H1 (cell line): ENCODE measurements around the gene RAN.

ENCODE experiments used
- CBX5 ChIP-seq: fragments of 300-800, 300-1000 bp; sonication (generic); IDR thresholded peaks from 2 replicates; pipeline ENCODE4 v1.7.1; 2016; ENCODE audit warnings: antibody characterized with exemption, low read length, low read depth
- CEBPB ChIP-seq: IDR thresholded peaks from 2 replicates; pipeline ENCODE4 v1.6.1; 2012; ENCODE audit warnings: low read depth, low read length
- EZH2 ChIP-seq: fragments of 200-600 bp; sonication (generic); IDR thresholded peaks from 2 replicates; pipeline ENCODE4 v1.7.1; 2012; ENCODE audit warnings: low read depth, mild to moderate bottlenecking, moderate library complexity, low read length, inconsistent platforms; ENCODE audit not compliant: severe bottlenecking
- GABPA ChIP-seq: IDR thresholded peaks from 2 replicates; pipeline ENCODE4 v1.6.1; 2011; ENCODE audit warnings: mild to moderate bottlenecking, low read length, moderate library complexity, borderline replicate concordance; ENCODE audit not compliant: insufficient read depth
- JUND ChIP-seq: IDR thresholded peaks from 2 replicates; pipeline ENCODE4 v1.6.1; 2011; ENCODE audit warnings: mild to moderate bottlenecking, improper control_type of control experiment, low read length
- MAX ChIP-seq: IDR thresholded peaks from 2 replicates; pipeline ENCODE4 v1.6.1; 2012; ENCODE audit warnings: inconsistent platforms
- POLR2A ChIP-seq, 2 experiments: IDR thresholded peaks; 1 replicate in 1 of 2; 2 replicates in 1 of 2; pipeline ENCODE4 v1.6.1; 2011; ENCODE audit warnings: low read depth in 2 of 2, low read length in 2 of 2, mild to moderate bottlenecking in 2 of 2; ENCODE audit errors: control extremely low read depth in 1 of 2
- RBBP5 ChIP-seq: IDR thresholded peaks from 2 replicates; pipeline ENCODE4 v1.7.1; 2012; ENCODE audit warnings: low read depth, mild to moderate bottlenecking, inconsistent platforms, low read length, moderate library complexity, borderline replicate concordance
- SAP30 ChIP-seq: fragments of 300-600 bp; sonication (generic); IDR thresholded peaks from 2 replicates; pipeline ENCODE4 v1.7.1; 2012; ENCODE audit warnings: low read length, moderate library complexity, mild to moderate bottlenecking, inconsistent platforms; ENCODE audit not compliant: insufficient read depth, insufficient replicate concordance
- SRF ChIP-seq: IDR thresholded peaks from 2 replicates; pipeline ENCODE4 v1.6.1; 2011; ENCODE audit warnings: mild to moderate bottlenecking, low read depth, low read length, moderate library complexity
- YY1 ChIP-seq: IDR thresholded peaks from 2 replicates; pipeline ENCODE4 v1.6.1; 2011; ENCODE audit warnings: low read depth, mild to moderate bottlenecking, low read length
- ZNF274 ChIP-seq: IDR thresholded peaks from 2 replicates; pipeline ENCODE4 v1.7.0; 2012; ENCODE audit warnings: low read length, borderline replicate concordance; ENCODE audit errors: extremely low read depth
- TF ChIP-seq, protein P1 (sequence below), 3 experiments: IDR thresholded peaks; 1 replicate in 2 of 3; 2 replicates in 1 of 3; pipeline versions ENCODE4 v1.5.1 to v1.6.1; 2011; ENCODE audit warnings: low read length in 3 of 3, mild to moderate bottlenecking in 3 of 3, inconsistent platforms in 2 of 3, low read depth in 1 of 3, moderate library complexity in 1 of 3; ENCODE audit not compliant: insufficient read depth in 1 of 3; ENCODE audit errors: control extremely low read depth in 1 of 3

GRCh38 chr12:130925666-130926015 lies 53.8 kb downstream of the RAN start:
- TF ChIP-seq, protein P1, sequence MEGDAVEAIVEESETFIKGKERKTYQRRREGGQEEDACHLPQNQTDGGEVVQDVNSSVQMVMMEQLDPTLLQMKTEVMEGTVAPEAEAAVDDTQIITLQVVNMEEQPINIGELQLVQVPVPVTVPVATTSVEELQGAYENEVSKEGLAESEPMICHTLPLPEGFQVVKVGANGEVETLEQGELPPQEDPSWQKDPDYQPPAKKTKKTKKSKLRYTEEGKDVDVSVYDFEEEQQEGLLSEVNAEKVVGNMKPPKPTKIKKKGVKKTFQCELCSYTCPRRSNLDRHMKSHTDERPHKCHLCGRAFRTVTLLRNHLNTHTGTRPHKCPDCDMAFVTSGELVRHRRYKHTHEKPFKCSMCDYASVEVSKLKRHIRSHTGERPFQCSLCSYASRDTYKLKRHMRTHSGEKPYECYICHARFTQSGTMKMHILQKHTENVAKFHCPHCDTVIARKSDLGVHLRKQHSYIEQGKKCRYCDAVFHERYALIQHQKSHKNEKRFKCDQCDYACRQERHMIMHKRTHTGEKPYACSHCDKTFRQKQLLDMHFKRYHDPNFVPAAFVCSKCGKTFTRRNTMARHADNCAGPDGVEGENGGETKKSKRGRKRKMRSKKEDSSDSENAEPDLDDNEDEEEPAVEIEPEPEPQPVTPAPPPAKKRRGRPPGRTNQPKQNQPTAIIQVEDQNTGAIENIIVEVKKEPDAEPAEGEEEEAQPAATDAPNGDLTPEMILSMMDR (IDR thresholded peaks at IDR 0.05; ENCODE audit: control extremely low read depth in 1 of 3, insufficient read depth in 1 of 3, low read depth in 1 of 3, low read length in 3 of 3): no peak
- no peak for TF ChIP-seq JUND
- TF ChIP-seq ZNF274: no peak
- TF ChIP-seq RBBP5: no peak
- no peak for TF ChIP-seq CEBPB
- TF ChIP-seq POLR2A (IDR thresholded peaks at IDR 0.05; ENCODE audit: control extremely low read depth in 1 of 2, low read depth in 2 of 2, low read length in 2 of 2): no peak
- TF ChIP-seq MAX: no peak
- no peak for TF ChIP-seq EZH2
- TF ChIP-seq YY1: no peak
- no peak for TF ChIP-seq CBX5
- no peak for TF ChIP-seq SRF
- no peak for TF ChIP-seq SAP30
- TF ChIP-seq GABPA: no peak
